GM19193 (cell line): ENCODE data around the gene PDIA5.

Experiments
- POLR2A ChIP-seq: IDR thresholded peaks from 4 replicates; pipeline ENCODE4 v1.6.1; 2011; ENCODE audit not compliant: insufficient read depth, insufficient read length; ENCODE audit errors: extremely low read depth

The PDIA5 gene

DNA sequence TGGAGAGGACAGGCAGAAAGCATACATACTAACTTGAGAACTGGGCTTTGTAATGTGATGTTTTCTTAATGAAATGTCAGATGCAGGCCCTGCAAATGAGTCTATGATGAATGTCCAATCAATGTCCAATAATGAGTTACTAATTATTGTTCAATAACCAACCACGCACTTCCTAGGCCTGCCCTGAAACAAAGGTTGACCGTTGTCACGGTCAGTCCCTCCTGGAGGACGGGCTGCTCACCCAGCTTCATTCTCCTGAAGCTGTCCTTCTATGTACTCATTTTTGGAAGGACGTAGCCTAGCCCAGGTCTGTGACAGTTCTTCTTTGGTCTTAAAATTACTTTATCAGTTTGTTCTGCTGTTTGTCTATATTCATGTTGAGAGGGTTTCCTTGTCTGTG is 8.3 kb upstream of the PDIA5 start:
- no peak for TF ChIP-seq POLR2A

GRCh38 chr3:123060054-123060453 is 6.8 kb upstream of the PDIA5 start:
- no peak for TF ChIP-seq POLR2A

GRCh38 chr3:123061856-123062255 is 5.0 kb upstream of the PDIA5 start:
- TF ChIP-seq POLR2A, result no peak

- no peak for TF ChIP-seq POLR2A
These were observed 3.8 kb upstream of the PDIA5 start for GRCh38 chr3:123063034-123063433.

DNA sequence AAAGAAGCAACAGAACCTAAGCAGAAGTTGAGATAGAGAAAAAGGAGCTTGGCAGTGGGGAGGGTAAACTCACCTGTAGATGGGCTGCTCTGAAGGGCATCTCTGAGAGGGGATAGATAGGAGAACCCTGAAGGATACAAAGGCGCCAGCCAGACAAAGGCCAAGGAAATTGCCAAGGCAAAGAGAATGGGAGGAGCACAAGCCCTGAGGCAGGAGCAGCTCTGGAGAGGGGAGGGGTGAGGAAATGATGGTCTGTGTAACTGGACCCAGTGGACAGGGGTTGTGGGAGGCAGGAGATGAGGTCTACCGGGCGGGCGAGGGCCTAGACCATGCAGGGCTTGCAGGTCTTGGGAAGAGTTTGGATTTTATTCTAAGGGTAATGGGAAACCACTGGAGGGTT is 2.3 kb upstream of the PDIA5 start:
- TF ChIP-seq POLR2A, result no peak

DNA sequence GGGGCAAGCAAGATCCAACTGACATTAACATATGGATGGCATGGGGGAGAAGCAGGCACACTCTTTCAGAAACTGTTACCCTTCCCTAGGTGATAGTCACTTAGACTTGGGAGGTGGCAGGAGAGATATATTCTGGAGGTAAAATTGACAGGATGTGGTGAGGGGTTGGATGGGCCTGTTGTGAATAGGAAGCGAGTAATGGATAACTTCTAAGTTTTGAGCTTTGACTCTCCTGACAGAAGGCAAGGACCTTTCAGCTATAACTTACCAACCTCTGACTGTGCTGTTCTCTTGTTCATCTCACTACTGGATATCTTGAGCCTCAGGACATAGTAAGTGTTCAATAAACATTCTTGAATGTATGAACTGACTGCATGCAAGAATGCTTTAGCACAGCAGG is 1.9 kb upstream of the PDIA5 start:
- TF ChIP-seq POLR2A, result no peak

GRCh38 chr3:123066599-123066895 is 278 bp upstream of the PDIA5 start:
- TF ChIP-seq POLR2A, result no peak

- no peak for TF ChIP-seq POLR2A
These were observed 1.1 kb downstream of the PDIA5 start for GRCh38 chr3:123067689-123068600.

DNA sequence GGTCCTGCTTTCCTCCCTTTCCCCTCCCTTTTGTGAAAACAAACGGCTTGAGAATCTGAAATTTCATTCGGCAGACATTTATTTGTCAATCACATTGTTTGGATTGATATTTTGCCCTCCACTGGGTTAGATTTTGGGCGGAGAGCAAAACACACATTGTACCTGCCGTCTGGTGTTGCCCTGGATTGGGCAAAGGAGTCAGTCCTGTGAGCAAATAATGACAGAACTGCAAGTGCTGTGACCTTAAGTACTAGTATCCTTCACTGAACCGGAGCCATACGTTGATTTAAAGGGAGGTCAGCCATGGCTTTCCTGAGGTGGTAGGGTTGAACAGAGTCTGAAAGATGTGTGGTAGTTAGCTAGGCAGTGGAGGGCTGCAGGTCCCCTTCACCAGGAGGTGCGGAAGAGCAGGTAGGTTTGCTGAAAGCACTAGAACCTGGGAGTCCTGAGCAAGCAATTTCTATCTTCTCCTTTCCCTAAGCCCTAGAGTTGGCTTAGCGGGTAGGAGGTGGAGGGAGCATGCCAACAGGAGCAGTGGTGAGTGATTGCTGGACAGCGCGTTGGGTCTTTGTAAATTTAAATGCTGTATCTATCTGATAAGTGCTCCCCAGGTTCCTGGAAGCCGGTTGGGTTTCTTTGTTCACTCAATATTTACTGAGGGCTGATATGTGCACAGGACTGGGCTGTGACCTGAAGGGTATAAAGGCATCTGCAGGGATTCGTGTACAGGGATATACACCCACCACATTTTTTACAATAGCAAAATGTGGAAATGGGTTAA is 2.0 kb downstream of the PDIA5 start:
- TF ChIP-seq POLR2A, result no peak

DNA sequence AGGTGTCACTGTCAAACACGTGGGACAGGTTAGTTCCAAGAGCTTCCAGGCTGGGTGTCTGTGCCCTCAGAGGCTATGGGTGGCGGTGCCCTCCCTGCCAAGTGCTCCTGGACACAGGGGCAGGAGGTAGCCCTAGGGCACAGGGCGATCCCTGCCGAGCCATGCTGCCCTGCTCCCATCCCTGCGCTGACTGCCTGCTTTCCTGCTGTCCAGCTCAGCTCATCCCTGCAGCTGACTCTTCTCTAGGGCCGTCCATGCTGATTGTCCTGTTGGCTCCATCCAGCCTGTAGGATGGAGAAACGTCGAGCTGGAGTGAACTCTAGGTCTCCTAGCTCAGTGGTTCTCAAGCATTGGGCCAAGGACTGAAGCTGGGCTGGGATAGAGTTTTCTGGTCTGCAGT is 3.7 kb downstream of the PDIA5 start:
- no peak for TF ChIP-seq POLR2A

DNA sequence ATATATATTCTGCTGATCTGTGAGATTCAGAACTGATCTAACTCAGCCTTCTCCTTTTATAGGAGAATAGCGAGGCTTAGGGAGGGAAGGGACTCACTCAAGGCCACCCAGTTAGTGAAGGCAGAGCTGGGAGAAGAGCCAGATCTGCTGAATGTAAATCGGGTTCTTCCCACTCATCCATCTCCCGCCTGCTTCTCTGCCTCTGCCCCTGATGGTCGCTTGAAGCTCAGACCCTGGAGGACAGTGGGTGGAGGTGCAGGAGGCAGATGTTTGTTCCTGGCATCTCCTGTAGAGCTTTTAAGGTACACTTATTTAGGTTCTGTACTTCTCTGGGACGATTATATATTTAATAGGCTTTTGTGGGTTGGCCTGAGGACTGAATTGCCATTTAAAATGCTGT is 4.3 kb downstream of the PDIA5 start:
- no peak for TF ChIP-seq POLR2A

DNA sequence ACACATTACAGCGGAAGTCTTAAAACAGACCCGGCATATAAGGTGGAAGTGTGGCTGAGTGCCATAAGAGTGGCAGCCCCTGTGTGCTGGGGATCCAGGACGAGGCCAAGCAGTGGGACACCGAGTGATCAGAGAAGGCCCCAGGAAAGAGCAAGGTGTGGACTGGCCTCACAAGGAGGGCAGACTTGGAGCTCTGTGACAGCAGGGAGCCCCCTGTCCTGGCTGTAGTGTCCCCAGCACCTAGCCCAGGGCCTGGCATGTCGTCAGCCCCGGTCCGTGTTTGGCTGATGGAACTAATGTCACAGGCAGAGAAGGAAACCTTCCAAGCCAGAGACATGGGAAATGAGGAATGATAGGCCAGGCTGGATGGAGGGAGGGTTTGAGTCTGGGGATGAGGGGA is 4.8 kb downstream of the PDIA5 start:
- TF ChIP-seq POLR2A, result no peak

GRCh38 chr3:123072152-123072551 is 5.3 kb downstream of the PDIA5 start:
- TF ChIP-seq POLR2A, result no peak

DNA sequence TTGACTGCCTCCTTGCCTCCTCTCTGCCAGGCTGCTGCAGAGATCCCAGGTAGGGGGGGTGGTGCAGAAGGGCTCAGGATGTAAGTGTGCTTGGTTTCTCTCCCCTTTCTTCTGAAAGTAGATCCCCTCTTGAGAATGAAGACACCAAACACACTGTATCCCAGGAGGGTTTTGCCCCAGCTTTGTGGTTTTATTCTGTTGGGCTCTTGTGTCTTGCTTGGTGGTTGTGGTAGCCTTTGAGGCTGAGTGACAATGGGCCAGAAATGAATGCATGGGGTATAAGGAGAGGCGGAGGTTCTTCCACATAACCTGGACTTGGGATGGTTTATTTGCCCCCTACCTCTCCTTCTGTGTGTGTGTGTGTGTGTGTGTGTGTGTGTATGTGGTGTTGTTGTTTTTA is 5.7 kb downstream of the PDIA5 start:
- no peak for TF ChIP-seq POLR2A

GRCh38 chr3:123075359-123075758 is 8.5 kb downstream of the PDIA5 start:
- no peak for TF ChIP-seq POLR2A

DNA sequence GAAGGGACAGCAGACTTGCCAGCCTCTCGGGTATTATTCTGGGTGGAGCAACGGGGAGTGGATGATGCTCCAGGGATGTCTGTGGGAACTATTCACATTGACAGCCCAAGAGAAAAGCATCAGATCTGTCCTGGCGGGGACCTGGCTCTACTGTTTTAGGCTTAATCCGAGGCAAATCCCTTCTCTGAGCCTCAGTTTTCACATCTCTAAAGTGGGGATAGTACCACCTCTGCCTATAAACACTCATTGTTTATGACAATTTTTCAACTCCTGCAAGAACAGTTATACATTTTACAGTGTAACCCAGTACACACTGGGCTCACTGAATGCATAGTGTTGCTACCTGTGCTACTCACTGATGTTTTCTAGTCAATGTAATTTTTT is 9.3 kb downstream of the PDIA5 start:
- TF ChIP-seq POLR2A, result no peak
